H9 (cell line): ENCODE results near the gene RNF217. TPM values are rescaled to one million over a fixed set of nuclear protein-coding genes. Genes with fewer than 3 reads are reported as not detected.

Experiments used
- DNase-seq: peaks from one replicate; pipeline ENCODE4 v3.0.0-alpha.2; 2017
- H2AFZ ChIP-seq: one replicate; pipeline ENCODE4 v1.6.1; 2013; ENCODE audit warnings: mild to moderate bottlenecking, low read length, control low read depth, moderate library complexity
- H2AK5ac ChIP-seq: 2 replicates; pipeline ENCODE4 v1.6.1; 2013; ENCODE audit warnings: low read length, control low read depth, mixed read lengths; ENCODE audit not compliant: insufficient read length
- H2BK120ac ChIP-seq: one replicate; pipeline ENCODE4 v1.6.1; 2013; ENCODE audit warnings: low read depth, mild to moderate bottlenecking, low read length, control low read depth, inconsistent platforms; ENCODE audit not compliant: poor library complexity, severe bottlenecking
- H2BK12ac ChIP-seq: 2 replicates; pipeline ENCODE4 v1.6.1; 2013; ENCODE audit warnings: low read length, control low read depth, mixed read lengths, low read depth; ENCODE audit not compliant: insufficient read length
- H2BK15ac ChIP-seq: 2 replicates; pipeline ENCODE4 v1.6.1; 2013; ENCODE audit warnings: low read depth, low read length, control low read depth
- H2BK20ac ChIP-seq: one replicate; pipeline ENCODE4 v1.6.1; 2013; ENCODE audit warnings: low read depth, mild to moderate bottlenecking, low read length, control low read depth, inconsistent platforms; ENCODE audit not compliant: poor library complexity, severe bottlenecking
- H2BK5ac ChIP-seq: 2 replicates; pipeline ENCODE4 v1.6.1; 2013; ENCODE audit warnings: low read length, control low read depth, mixed read lengths; ENCODE audit not compliant: insufficient read length
- H3K14ac ChIP-seq: 2 replicates; pipeline ENCODE4 v1.6.1; 2013; ENCODE audit warnings: low read length, control low read depth; ENCODE audit not compliant: insufficient read depth
- H3K18ac ChIP-seq: 2 replicates; pipeline ENCODE4 v1.6.1; 2013; ENCODE audit warnings: low read depth, mild to moderate bottlenecking, mixed read lengths, low read length, control low read depth; ENCODE audit not compliant: insufficient read length
- H3K23ac ChIP-seq: 2 replicates; pipeline ENCODE4 v1.6.1; 2013; ENCODE audit warnings: low read length, control low read depth, mixed read lengths, low read depth; ENCODE audit not compliant: insufficient read length
- H3K23me2 ChIP-seq: 2 replicates; pipeline ENCODE4 v1.6.1; 2013; ENCODE audit warnings: low read depth, mild to moderate bottlenecking, mixed read lengths, low read length, control low read depth; ENCODE audit not compliant: insufficient read length, poor library complexity, severe bottlenecking
- H3K27ac ChIP-seq: 2 replicates; pipeline ENCODE4 v1.5.1; 2013; ENCODE audit warnings: low read length, control low read depth, mixed read lengths, low read depth; ENCODE audit not compliant: insufficient read length
- H3K27me3 ChIP-seq: 2 replicates; pipeline ENCODE4 v1.6.1; 2013; ENCODE audit warnings: low read length, control low read depth, inconsistent platforms; ENCODE audit not compliant: insufficient read depth
- H3K4ac ChIP-seq: 2 replicates; pipeline ENCODE4 v1.6.1; 2013; ENCODE audit warnings: low read depth, mild to moderate bottlenecking, control low read depth, inconsistent platforms, low read length, moderate library complexity
- H3K4me1 ChIP-seq: 2 replicates; pipeline ENCODE4 v1.6.1; 2013; ENCODE audit warnings: low read length, control low read depth, inconsistent platforms; ENCODE audit not compliant: insufficient read depth
- H3K4me2 ChIP-seq: 2 replicates; pipeline ENCODE4 v1.6.1; 2013; ENCODE audit warnings: low read length, control low read depth, mixed read lengths; ENCODE audit not compliant: insufficient read length, insufficient read depth
- H3K56ac ChIP-seq: 2 replicates; pipeline ENCODE4 v1.6.1; 2013; ENCODE audit warnings: low read depth, mild to moderate bottlenecking, mixed read lengths, low read length, control low read depth; ENCODE audit not compliant: insufficient read length
- H3K79me1 ChIP-seq: 2 replicates; pipeline ENCODE4 v1.6.1; 2013; ENCODE audit warnings: low read depth, mild to moderate bottlenecking, moderate library complexity, low read length, control low read depth, inconsistent platforms; ENCODE audit not compliant: insufficient read depth, poor library complexity, severe bottlenecking
- H3K79me2 ChIP-seq: 2 replicates; pipeline ENCODE4 v1.6.1; 2013; ENCODE audit warnings: low read length, control low read depth, inconsistent platforms; ENCODE audit not compliant: insufficient read depth
- H3K9ac ChIP-seq: 2 replicates; pipeline ENCODE4 v1.6.1; 2013; ENCODE audit warnings: low read length, control low read depth, mixed read lengths; ENCODE audit not compliant: insufficient read length; ENCODE audit errors: extremely low read depth
- H3K9me3 ChIP-seq: one replicate; pipeline ENCODE4 v1.6.1; 2013; ENCODE audit warnings: low read depth, low read length, inconsistent platforms; ENCODE audit not compliant: control insufficient read depth
- H3T11ph ChIP-seq: one replicate; pipeline ENCODE4 v1.6.1; 2013; ENCODE audit warnings: mild to moderate bottlenecking, low read length, control low read depth, inconsistent platforms
- H4K20me1 ChIP-seq: one replicate; pipeline ENCODE4 v1.6.1; 2013; ENCODE audit not compliant: control insufficient read depth, insufficient read length, insufficient read depth
- H4K5ac ChIP-seq: 2 replicates; pipeline ENCODE4 v1.6.1; 2013; ENCODE audit warnings: low read depth, mild to moderate bottlenecking, mixed read lengths, low read length, control low read depth; ENCODE audit not compliant: insufficient read length
- H4K8ac ChIP-seq: replicated peaks from 2 replicates; pipeline ENCODE4 v1.6.1; 2013; ENCODE audit warnings: low read length, control low read depth, mixed read lengths, low read depth; ENCODE audit not compliant: insufficient read length
- H4K91ac ChIP-seq: 2 replicates; pipeline ENCODE4 v1.6.1; 2013; ENCODE audit warnings: low read depth, mild to moderate bottlenecking, moderate library complexity, mixed read lengths, low read length, control low read depth; ENCODE audit not compliant: insufficient read length
- H3K27ac Mint-ChIP-seq, 3 experiments: 2 replicates in 2 of 3; 3 replicates in 1 of 3; pipeline ENCODE4 v1.8.0; 2020 to 2021; ENCODE audit warnings: mixed read lengths in 3 of 3, mild to moderate bottlenecking in 1 of 3, moderate library complexity in 1 of 3
- H3K27me3 Mint-ChIP-seq: 2 replicates; pipeline ENCODE4 v1.8.0; 2021; ENCODE audit warnings: low read depth, mild to moderate bottlenecking, moderate library complexity, mixed read lengths
- H3K36me3 Mint-ChIP-seq, 3 experiments: 2 replicates in 2 of 3; 3 replicates in 1 of 3; pipeline ENCODE4 v1.8.0; 2020 to 2021; ENCODE audit warnings: low read depth in 3 of 3, mixed read lengths in 3 of 3; ENCODE audit not compliant: insufficient read depth in 1 of 3
- H3K4me1 Mint-ChIP-seq, 2 experiments: 2 replicates each; pipeline ENCODE4 v1.8.0; 2020; ENCODE audit warnings: mixed read lengths in 2 of 2
- H3K4me3 Mint-ChIP-seq, 2 experiments: 2 replicates in 1 of 2; 3 replicates in 1 of 2; pipeline ENCODE4 v1.8.0; 2020 to 2021; ENCODE audit warnings: mild to moderate bottlenecking in 2 of 2, mixed read lengths in 2 of 2, moderate library complexity in 1 of 2
- H3K9me3 Mint-ChIP-seq, 2 experiments: 2 replicates in 1 of 2; 3 replicates in 1 of 2; pipeline ENCODE4 v1.8.0; 2020; ENCODE audit warnings: mild to moderate bottlenecking in 2 of 2, mixed read lengths in 2 of 2, moderate library complexity in 1 of 2
- CTCF ChIP-seq: fragments of 200-600 bp; sonication (generic); conservative IDR thresholded peaks from 3 replicates; pipeline ENCODE4 v1.8.0; 2021; ENCODE audit warnings: antibody characterized with exemption, mild to moderate bottlenecking
- WGBS: extraction: QIAGEN DNeasy Blood & Tissue Kit; methylation state at CpG from one replicate; pipeline ENCODE4 v1.1.7; 2013; ENCODE audit warnings: missing lambda C conversion rate, low lambda C conversion rate, mixed read lengths; ENCODE audit not compliant: insufficient read length; ENCODE audit errors: extremely low coverage; 5-methylcytosine and 5-hydroxymethylcytosine counted together
- total RNA-seq: library from RNA; stranded (reverse); gene quantifications from 2 replicates; pipeline ENCODE4 v1.2.1, GENCODE V29; 2021

Gene RNF217
- total RNA-seq, 1 experiment from 2014 or later = 9.6 TPM

DNA sequence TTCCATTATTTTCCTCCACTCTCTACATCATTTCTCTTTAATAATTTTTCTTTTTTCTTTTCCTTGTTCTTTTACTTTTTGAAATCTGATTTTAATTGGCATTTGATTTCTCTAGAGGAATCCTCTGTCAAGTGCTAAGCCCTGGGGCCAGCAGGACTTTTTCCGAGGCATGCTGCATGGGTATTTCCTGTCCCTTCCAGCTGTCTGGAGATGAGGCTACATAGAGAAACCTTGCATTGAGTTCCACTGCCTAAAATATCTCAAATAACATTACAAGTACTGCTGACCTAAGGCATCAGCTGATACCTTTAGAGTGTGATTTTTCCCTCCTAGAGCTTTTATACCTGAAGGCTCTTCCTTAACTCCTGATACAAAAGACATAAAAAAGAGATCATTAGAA lies 6.2 kb downstream of the RNF217 start:
- no peaks in the 10 kb centered on the region for H4K20me1 ChIP-seq
- peaks cover 1 to 13% (median 11%) of the 10 kb centered on the region in 3 experiments for H3K36me3 Mint-ChIP-seq
- no peak for DNase-seq
- H3K27ac ChIP-seq = no peak overlapping the region
- no peaks in the 10 kb centered on the region for H3K27me3 ChIP-seq
- H4K91ac ChIP-seq = no peak overlapping the region
- no peak overlapping the region for H4K8ac ChIP-seq
- H2BK15ac ChIP-seq = no peak overlapping the region
- no peak overlapping the region for H4K5ac ChIP-seq
- H3K79me2 ChIP-seq = no peaks in the 10 kb centered on the region
- H3K27ac Mint-ChIP-seq = peak overlapping the region in 1 of 3 experiments; percentile 63; a peak in 1 of 7 replicates
- H3K9me3 ChIP-seq = no peaks in the 10 kb centered on the region
- TF ChIP-seq CTCF = no peak
- no peak overlapping the region for H2BK20ac ChIP-seq
- no peak overlapping the region for H2BK12ac ChIP-seq
- H3K23me2 ChIP-seq = peaks cover 2% of the 10 kb centered on the region
- peaks cover 3% of the 10 kb centered on the region; the same call in 1 of the 2 replicates for H3K4me1 ChIP-seq
- WGBS = no CpG with 5 or more reads among the region's 1 CpG
- no peak overlapping the region for H2BK5ac ChIP-seq
- no peak overlapping the region for H2AK5ac ChIP-seq
- no peak overlapping the region for H3K56ac ChIP-seq
- H3K18ac ChIP-seq = no peak overlapping the region
- no peaks in the 10 kb centered on the region for H3K9me3 Mint-ChIP-seq
- no peaks in the 10 kb centered on the region for H3K79me1 ChIP-seq
- H3K4me1 Mint-ChIP-seq = peaks cover 16 to 22% of the 10 kb centered on the region in 2 experiments
- no peak overlapping the region for H3K9ac ChIP-seq
- H3K4ac ChIP-seq = no peak overlapping the region
- no peak overlapping the region for H2AFZ ChIP-seq
- H3K4me2 ChIP-seq = no peak overlapping the region
- no peak overlapping the region for H3T11ph ChIP-seq
- no peak overlapping the region for H3K4me3 Mint-ChIP-seq
- H3K14ac ChIP-seq = no peak overlapping the region
- H3K23ac ChIP-seq = no peak overlapping the region
- peaks cover 2% of the 10 kb centered on the region; the same call in 1 of the 2 replicates for H3K27me3 Mint-ChIP-seq
- no peak overlapping the region for H2BK120ac ChIP-seq
